B cell (primary cell): Measurements from ENCODE around the gene NCOA7. TPM values are rescaled to one million over a fixed set of nuclear protein-coding genes. Genes with fewer than 3 reads are reported as not detected.

ENCODE experiments used
- ATAC-seq: fragments of 200-7000 bp; cut with Tn5 transposase; one replicate; pipeline ENCODE4 v1.10.0; 2021; ENCODE audit warnings: low read depth, mild to moderate bottlenecking, moderate number of reproducible peaks, moderate library complexity
- CTCF ChIA-PET: fragments of 350-600 bp; sonication (Branson Sonifier 250); formaldehyde crosslinking; loops from one replicate; lab custom pipeline; 2021; ENCODE audit warnings: antibody characterized with exemption, inconsistent platforms; lab: Charles Lee
- POLR2A ChIA-PET: fragments of 350-600 bp; sonication (Branson Sonifier 250); formaldehyde crosslinking; loops from one replicate; lab custom pipeline; 2021; ENCODE audit warnings: antibody characterized with exemption; lab: Charles Lee
- DNase-seq: peaks from one replicate; pipeline ENCODE4 v3.0.0; 2013
- H2AFZ ChIP-seq: 2 replicates; pipeline ENCODE4 v1.6.1; 2012; ENCODE audit warnings: mild to moderate bottlenecking, low read depth, low read length; ENCODE audit not compliant: insufficient read depth, poor library complexity, severe bottlenecking
- H3K27ac ChIP-seq, 2 donors: 1 replicate in 1 of 2; 2 replicates in 1 of 2; pipeline ENCODE4 v1.5.1; 2012 to 2013; ENCODE audit warnings: low read length in 2 of 2, mild to moderate bottlenecking in 2 of 2, moderate library complexity in 1 of 2
- H3K27me3 ChIP-seq, 4 experiments: fragments of 200-600 bp in 1 of 4; sonication (generic) in 1 of 4; replicated peaks in 1 of 4; 1 replicate in 2 of 4; 2 replicates in 2 of 4; pipeline versions ENCODE4 v1.6.1 to v1.7.0; 2013 to 2016; ENCODE audit warnings: low read length in 3 of 4, mild to moderate bottlenecking in 2 of 4, mixed read lengths in 1 of 4, moderate library complexity in 1 of 4; ENCODE audit not compliant: insufficient read depth in 4 of 4, control insufficient read depth in 3 of 4; ENCODE audit errors: control extremely low read depth in 1 of 4
- H3K36me3 ChIP-seq, 2 experiments: replicated peaks in 1 of 2; 1 replicate in 1 of 2; 2 replicates in 1 of 2; pipeline versions ENCODE4 v1.6.1 to v1.7.1; 2013; ENCODE audit warnings: low read length in 1 of 2; ENCODE audit not compliant: insufficient read depth in 2 of 2, control insufficient read depth in 1 of 2; ENCODE audit errors: control extremely low read depth in 1 of 2, extremely low read depth in 1 of 2
- H3K4me1 ChIP-seq, 2 donors: fragments of 200-600 bp in 1 of 2; sonication (generic) in 1 of 2; 1 replicate in 1 of 2; 2 replicates in 1 of 2; pipeline versions ENCODE4 v1.5.1 to v1.6.1; 2013 to 2017; ENCODE audit warnings: low read length in 2 of 2; ENCODE audit not compliant: control insufficient read depth in 2 of 2, insufficient read depth in 2 of 2
- H3K4me2 ChIP-seq: replicated peaks from 2 replicates; pipeline ENCODE3; 2012; ENCODE audit warnings: mild to moderate bottlenecking, low read depth, low read length; ENCODE audit not compliant: poor library complexity, severe bottlenecking
- H3K4me3 ChIP-seq, 5 experiments: fragments of 200-600 bp in 1 of 5; sonication (generic) in 1 of 5; 1 replicate in 3 of 5; 2 replicates in 2 of 5; pipeline versions ENCODE4 v1.5.1 to v1.7.0; 2011 to 2016; ENCODE audit warnings: low read length in 4 of 5, mild to moderate bottlenecking in 4 of 5, low read depth in 2 of 5, control low read depth in 1 of 5, moderate library complexity in 1 of 5; ENCODE audit not compliant: insufficient read depth in 1 of 5; ENCODE audit errors: control extremely low read depth in 1 of 5, extremely low read depth in 1 of 5
- H3K79me2 ChIP-seq: fragments of 200-600 bp; sonication (generic); one replicate; pipeline ENCODE4 v1.6.0; 2016; ENCODE audit warnings: low read length; ENCODE audit not compliant: control insufficient read depth, insufficient read depth
- H3K9ac ChIP-seq: fragments of 200-600 bp; sonication (generic); 2 replicates; pipeline ENCODE4 v1.6.1; 2017; ENCODE audit warnings: mild to moderate bottlenecking, low read length, moderate library complexity
- H3K9me3 ChIP-seq, 3 donors: one replicate each; pipeline versions ENCODE4 v1.6.1 to v1.7.1; 2013; ENCODE audit warnings: low read length in 2 of 3; ENCODE audit not compliant: control insufficient read depth in 2 of 3, insufficient read depth in 1 of 3; ENCODE audit errors: control extremely low read depth in 1 of 3
- H4K20me1 ChIP-seq: 2 replicates; pipeline ENCODE4 v1.6.0; 2012; ENCODE audit warnings: mild to moderate bottlenecking, low read length; ENCODE audit not compliant: insufficient read depth, control insufficient read depth, poor library complexity, severe bottlenecking
- H3K27ac Mint-ChIP-seq: one replicate; pipeline ENCODE4 v1.8.0; 2021; ENCODE audit warnings: mixed read lengths
- H3K27me3 Mint-ChIP-seq: one replicate; pipeline ENCODE4 v1.8.0; 2021; ENCODE audit warnings: mixed read lengths
- H3K4me1 Mint-ChIP-seq: one replicate; pipeline ENCODE4 v1.8.0; 2021; ENCODE audit warnings: mixed read lengths
- H3K4me3 Mint-ChIP-seq: one replicate; pipeline ENCODE4 v1.8.0; 2021; ENCODE audit warnings: mixed read lengths
- H3K9me3 Mint-ChIP-seq: one replicate; pipeline ENCODE4 v1.8.0; 2022; ENCODE audit warnings: mixed read lengths; ENCODE audit not compliant: insufficient read depth
- CTCF ChIP-seq: fragments of 200-600 bp; IDR thresholded peaks from one replicate; pipeline ENCODE4 v1.8.0; 2022; ENCODE audit warnings: antibody characterized with exemption, mild to moderate bottlenecking
- EZH2 ChIP-seq: IDR thresholded peaks from 2 replicates; pipeline ENCODE4 v1.6.1; 2012; ENCODE audit warnings: borderline replicate concordance, low read depth, mild to moderate bottlenecking, moderate library complexity, low read length; ENCODE audit not compliant: insufficient read depth, poor library complexity, severe bottlenecking
- WGBS: methylation state at CpG from one replicate; pipeline ENCODE4 v1.1.5; 2013; ENCODE audit warnings: missing lambda C conversion rate; ENCODE audit not compliant: insufficient coverage; 5-methylcytosine and 5-hydroxymethylcytosine counted together
- intact Hi-C: fragments of 100-400 bp; cut with micrococcal nuclease; formaldehyde crosslinking; loops from one replicate; pipeline ENCODE4 v1.10.0; 2022
- polyA plus RNA-seq: library from polyadenylated mRNA; depleted of rRNA; stranded (reverse); fragments of >200 nt; gene quantifications from 2 replicates; pipeline ENCODE4 v1.2.3, GENCODE V29; 2012
- total RNA-seq, 2 donors: library from RNA; stranded (reverse); fragments of 120-200 nt in 1 of 2; gene quantifications; 1 replicate in 1 of 2; 2 replicates in 1 of 2; pipeline versions ENCODE4 v1.2.3 to v1.2.4, GENCODE V29; 2013 to 2022

NCOA7 gene
- total and polyA plus RNA-seq, 2 donors (not counting 1 experiment from before 2014, with no cell fraction given), result 10.9 to 27.4 TPM

GRCh38 chr6:125742464-125743120 lies 48.2 kb upstream of the NCOA7 start:
- DNase-seq, result no peak
- H3K27me3 Mint-ChIP-seq, result peaks cover 51% of the 10 kb centered on the region
- no peak for ATAC-seq
- Histone ChIP-seq H3K27me3 (peaks cover 0 to 24% (median 21%) of the 10 kb centered on the region in 4 experiments), H3K27ac (no peak overlapping the region), H4K20me1 (no peaks in the 10 kb centered on the region), H3K79me2 (no peaks in the 10 kb centered on the region), H3K4me3 (no peak overlapping the region), H3K4me1 (peaks cover 13 to 14% of the 10 kb centered on the region in 2 donors), H3K36me3 (no peaks in the 10 kb centered on the region), H2AFZ (no peak overlapping the region), H3K9me3 (no peaks in the 10 kb centered on the region), H3K4me2 (no peak overlapping the region), H3K9ac (no peak overlapping the region)
- 71% methylated on average over 1 of the region's 5 CpGs for WGBS
- CTCF ChIA-PET, result interaction anchor here (1.2 to 1.3 kb wide), 2 partner anchors 11 to 432 kb away, joined by 4 read pairs; no protein-coding TSS in a partner anchor
- intact Hi-C loops, result no loop called here
- no peaks in the 10 kb centered on the region for H3K9me3 Mint-ChIP-seq
- no peak overlapping the region for H3K4me3 Mint-ChIP-seq
- POLR2A ChIA-PET, result no interaction called here
- H3K4me1 Mint-ChIP-seq, result peaks cover 13% of the 10 kb centered on the region
- TF ChIP-seq CTCF, result no peak
- TF ChIP-seq EZH2, result no peak
- H3K27ac Mint-ChIP-seq, result no peak overlapping the region

GRCh38 chr6:125743604-125744003 lies 47.2 kb upstream of the NCOA7 start:
- intact Hi-C loops, result no loop called here

More at GRCh38 chr6:125743604-125744003, 47.2 kb upstream of the NCOA7 start:
- TF ChIP-seq EZH2 (no peak), CTCF (no peak)
- ChIA-PET POLR2A (no interaction called here), CTCF (no interaction called here)
- WGBS, result 100% methylated on average over 1 of the region's 2 CpGs
- no peak overlapping the region for H2AFZ ChIP-seq
- no peaks in the 10 kb centered on the region for H4K20me1 ChIP-seq
- Mint-ChIP-seq H3K27me3 (peaks cover 50% of the 10 kb centered on the region), H3K4me3 (no peak overlapping the region), H3K27ac (no peak overlapping the region), H3K9me3 (no peaks in the 10 kb centered on the region), H3K4me1 (peaks cover 21% of the 10 kb centered on the region)
- no peak overlapping the region for H3K9ac ChIP-seq
- H3K9me3 ChIP-seq, result peaks cover 0 to 8% (median 0%) of the 10 kb centered on the region in 3 donors
- no peak overlapping the region for H3K4me2 ChIP-seq
- H3K79me2 ChIP-seq, result no peaks in the 10 kb centered on the region
- no peak overlapping the region for H3K27ac ChIP-seq
- H3K4me3 ChIP-seq, result no peak overlapping the region
- ATAC-seq (no peak), DNase-seq (no peak)
- H3K4me1 ChIP-seq, result peaks cover 23% of the 10 kb centered on the region in 2 donors
- no peaks in the 10 kb centered on the region for H3K36me3 ChIP-seq
- H3K27me3 ChIP-seq, result peaks cover 0 to 33% (median 25%) of the 10 kb centered on the region in 4 experiments
